HG03175 (cell line): ENCODE results near the gene SULT4A1.

Experiments used
- ATAC-seq: cut with Tn5 transposase; IDR thresholded peaks from one replicate; pipeline ENCODE4 v1.9.1; 2021; ENCODE audit warnings: mild to moderate bottlenecking, moderate library complexity; ENCODE audit not compliant: unreplicated experiment

SULT4A1 gene

GRCh38 chr22:43862882-43863202, 529 bp upstream of the SULT4A1 start:
- ATAC-seq: no peak

GRCh38 chr22:43861529-43861928, 784 bp downstream of the SULT4A1 start:
- no peak for ATAC-seq

- no peak for ATAC-seq
Measured at GRCh38 chr22:43860831-43861230, 1.5 kb downstream of the SULT4A1 start.

- ATAC-seq: no peak
Measured at GRCh38 chr22:43860126-43860525, 2.2 kb downstream of the SULT4A1 start.

GRCh38 chr22:43859621-43860020, 2.7 kb downstream of the SULT4A1 start:
- ATAC-seq: no peak

GRCh38 chr22:43859176-43859575, 3.1 kb downstream of the SULT4A1 start:
- no peak for ATAC-seq

- no peak for ATAC-seq
Measured at GRCh38 chr22:43858156-43858895, 4.0 kb downstream of the SULT4A1 start.

GRCh38 chr22:43857367-43857766, 4.9 kb downstream of the SULT4A1 start:
- no peak for ATAC-seq

- ATAC-seq: no peak
Measured at GRCh38 chr22:43855431-43855830, 6.9 kb downstream of the SULT4A1 start.

- no peak for ATAC-seq
Measured at GRCh38 chr22:43854786-43855271, 7.5 kb downstream of the SULT4A1 start.

GRCh38 chr22:43854121-43854785, 8.1 kb downstream of the SULT4A1 start:
- no peak for ATAC-seq

- ATAC-seq: no peak
Measured at GRCh38 chr22:43853328-43853931, 8.9 kb downstream of the SULT4A1 start.

- no peak for ATAC-seq
Measured at GRCh38 chr22:43852573-43853327, 9.6 kb downstream of the SULT4A1 start.

GRCh38 chr22:43851979-43852307, 10.4 kb downstream of the SULT4A1 start:
- no peak for ATAC-seq

- no peak for ATAC-seq
Measured at GRCh38 chr22:43851058-43851978, 11.0 kb downstream of the SULT4A1 start.

GRCh38 chr22:43850529-43850928, 11.8 kb downstream of the SULT4A1 start:
- no peak for ATAC-seq

GRCh38 chr22:43849731-43850130, 12.6 kb downstream of the SULT4A1 start:
- ATAC-seq: no peak

- ATAC-seq: no peak
Measured at GRCh38 chr22:43848366-43849171, 13.7 kb downstream of the SULT4A1 start.

GRCh38 chr22:43847376-43848289, 14.7 kb downstream of the SULT4A1 start:
- ATAC-seq: no peak
